ENCODE data around the gene MTA3.

- no peak for TF ChIP-seq POLR2AphosphoS5 (IDR thresholded peaks at IDR 0.05)
- no peak for TF ChIP-seq CTCF (IDR thresholded peaks at IDR 0.05; ENCODE audit: poor library complexity, severe bottlenecking)
- no peak for TF ChIP-seq SMC3 (conservative IDR thresholded peaks at IDR 0.05; ENCODE audit: poor library complexity)
- no peak for TF ChIP-seq EP300 (conservative IDR thresholded peaks at IDR 0.05; ENCODE audit: poor library complexity, severe bottlenecking)
- no peak for TF ChIP-seq RAD21 (conservative IDR thresholded peaks at IDR 0.05)
Measured at GRCh38 chr2:42741140-42741539, 172.7 kb downstream of the MTA3 start.

Measured in neural cell (in vitro differentiated cells).